ENCODE measurements around the gene DHRS2.

DNA sequence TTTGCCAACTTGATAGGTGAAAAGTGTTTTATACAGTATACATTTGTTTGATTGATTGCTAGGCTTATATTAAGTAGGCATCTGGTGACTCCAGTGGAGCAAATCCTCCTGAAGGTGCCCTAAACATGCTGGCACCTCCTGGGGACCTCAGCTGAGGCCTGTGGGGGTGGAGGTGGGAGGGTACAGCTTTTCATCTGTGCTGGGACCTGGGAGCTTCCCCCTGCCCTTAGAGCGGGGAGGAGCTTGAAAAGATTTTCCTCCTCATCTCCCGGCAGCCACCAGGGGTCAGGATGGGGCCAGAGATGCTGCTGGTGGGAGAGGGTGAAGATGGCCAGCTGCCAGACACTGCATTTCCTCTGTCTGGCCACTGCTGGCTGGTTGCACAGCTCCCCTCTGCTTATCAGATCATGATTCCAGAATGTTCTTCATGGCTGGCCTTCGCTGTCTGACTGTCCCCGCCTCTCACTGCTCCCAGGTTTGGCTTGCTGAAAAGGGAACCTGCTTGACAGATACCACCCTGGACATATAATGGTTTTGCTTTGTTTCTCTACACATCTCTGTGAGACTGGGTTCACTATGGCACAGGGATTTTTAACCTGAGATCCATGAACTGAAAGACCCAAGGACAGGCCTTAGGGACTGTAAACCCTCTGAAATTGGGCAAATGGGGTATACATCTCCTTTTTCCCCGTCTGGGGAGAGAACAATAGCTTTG is 47.1 kb upstream of the DHRS2 start:
- no peak for TF ChIP-seq EZH2 (IDR thresholded peaks at IDR 0.05; ENCODE audit: insufficient read depth, poor library complexity, severe bottlenecking)
- no peak for TF ChIP-seq EZH2phosphoT487 (IDR thresholded peaks at IDR 0.05; ENCODE audit: insufficient read depth, low read depth)

Measured in GM23248 (cell line).